Fibroblast of lung (primary cell): ENCODE measurements around the gene FGF2. TPM values are rescaled to one million over a fixed set of nuclear protein-coding genes. Genes with fewer than 3 reads are reported as not detected.

Experiments
- DNase-seq, 2 donors: peaks; one replicate each; pipeline versions ENCODE4 v3.0.0 to v3.0.0-alpha.2; 2010; ENCODE audit warnings: low read depth in 2 of 2
- H2AFZ ChIP-seq: 2 replicates; pipeline ENCODE4 v1.5.1; 2012; ENCODE audit warnings: low read length, control low read depth, inconsistent platforms
- H3K27ac ChIP-seq: 2 replicates; pipeline ENCODE4 v1.5.1; 2011; ENCODE audit warnings: low read length, control low read depth; ENCODE audit not compliant: insufficient read depth
- H3K27me3 ChIP-seq: 2 replicates; pipeline ENCODE4 v1.5.1; 2011; ENCODE audit warnings: mild to moderate bottlenecking, low read length; ENCODE audit not compliant: control insufficient read depth, insufficient read depth
- H3K36me3 ChIP-seq: 2 replicates; pipeline ENCODE4 v1.5.1; 2011; ENCODE audit warnings: low read length; ENCODE audit not compliant: control insufficient read depth, insufficient read depth
- H3K4me1 ChIP-seq: 2 replicates; pipeline ENCODE4 v1.5.1; 2011; ENCODE audit warnings: low read length; ENCODE audit not compliant: control insufficient read depth, insufficient read depth; ENCODE audit errors: extremely low read depth
- H3K4me2 ChIP-seq: 2 replicates; pipeline ENCODE4 v1.5.1; 2011; ENCODE audit warnings: low read length, control low read depth; ENCODE audit not compliant: insufficient read depth; ENCODE audit errors: extremely low read depth
- H3K4me3 ChIP-seq, 4 experiments: fragments of 200-600 bp in 1 of 4; sonication (generic) in 1 of 4; replicated peaks in 1 of 4; 2 replicates each; pipeline ENCODE4 v1.5.1; 2011 to 2016; ENCODE audit warnings: low read length in 4 of 4, low read depth in 3 of 4, mild to moderate bottlenecking in 3 of 4, control low read depth in 2 of 4, inconsistent platforms in 1 of 4, mixed read lengths in 1 of 4; ENCODE audit not compliant: insufficient read depth in 1 of 4; ENCODE audit errors: control extremely low read depth in 1 of 4
- H3K79me2 ChIP-seq: 2 replicates; pipeline ENCODE4 v1.5.1; 2012; ENCODE audit warnings: mild to moderate bottlenecking, low read length, inconsistent platforms; ENCODE audit not compliant: control insufficient read depth, insufficient read depth
- H3K9ac ChIP-seq: 2 replicates; pipeline ENCODE4 v1.5.1; 2011; ENCODE audit warnings: mild to moderate bottlenecking, low read length, control low read depth; ENCODE audit not compliant: insufficient read depth
- H3K9me3 ChIP-seq: 2 replicates; pipeline ENCODE4 v1.5.1; 2012; ENCODE audit warnings: low read depth, low read length; ENCODE audit not compliant: control insufficient read depth, insufficient read depth
- H4K20me1 ChIP-seq: 2 replicates; pipeline ENCODE4 v1.5.1; 2011; ENCODE audit warnings: low read length; ENCODE audit not compliant: control insufficient read depth, insufficient read depth; ENCODE audit errors: extremely low read depth
- CTCF ChIP-seq, 2 donors: IDR thresholded peaks in 1 of 2; conservative IDR thresholded peaks in 1 of 2; 1 replicate in 1 of 2; 2 replicates in 1 of 2; pipeline ENCODE4 v1.5.1; 2011 to 2012; ENCODE audit warnings: low read length in 2 of 2, control low read depth in 1 of 2, inconsistent platforms in 1 of 2, low read depth in 1 of 2, mild to moderate bottlenecking in 1 of 2
- EZH2 ChIP-seq: IDR thresholded peaks from 2 replicates; pipeline ENCODE4 v1.5.1; 2012; ENCODE audit warnings: low read length, control low read depth, mild to moderate bottlenecking; ENCODE audit errors: missing control alignments
- polyA plus RNA-seq, 2 donors: library from polyadenylated mRNA; depleted of rRNA in 1 of 2; stranded (reverse) in 1 of 2; unstranded in 1 of 2; fragments of >200 nt; gene quantifications; 2 replicates each; pipeline ENCODE4 v1.2.1, GENCODE V29; 2011 to 2012; ENCODE audit warnings: missing spikeins in 1 of 2
- total RNA-seq: library from RNA; depleted of rRNA; stranded (reverse); fragments of >200 nt; gene quantifications from 2 replicates; pipeline ENCODE4 v1.2.1, GENCODE V29; 2014

Gene FGF2
- total and polyA plus RNA-seq, 2 donors (not counting 1 experiment from before 2014, with no cell fraction given) = 38.5 to 98.3 TPM

- Histone ChIP-seq H3K9me3 (no peaks in the 10 kb centered on the region), H3K9ac (no peak overlapping the region), H3K36me3 (no peaks in the 10 kb centered on the region), H3K27ac (no peak overlapping the region), H3K27me3 (no peaks in the 10 kb centered on the region), H2AFZ (no peak overlapping the region), H3K4me3 (no peak overlapping the region), H4K20me1 (no peaks in the 10 kb centered on the region), H3K79me2 (peaks cover 91% of the 10 kb centered on the region), H3K4me2 (no peak overlapping the region), H3K4me1 (peaks cover 4% of the 10 kb centered on the region)
- no peak for DNase-seq
- TF ChIP-seq CTCF (conservative IDR thresholded peaks at IDR 0.05 in 1 of 2, IDR thresholded peaks at IDR 0.05 in 1 of 2; ENCODE audit: low read depth in 1 of 2, low read length in 2 of 2) (no peak), EZH2 (no peak)
Observed at GRCh38 chr4:122857160-122857559, 30.5 kb downstream of the FGF2 start.

- Histone ChIP-seq H3K79me2 (peaks cover 92% of the 10 kb centered on the region), H3K36me3 (no peaks in the 10 kb centered on the region), H3K4me1 (peaks cover 4% of the 10 kb centered on the region), H3K9me3 (no peaks in the 10 kb centered on the region), H4K20me1 (no peaks in the 10 kb centered on the region), H3K4me2 (no peak overlapping the region), H3K9ac (no peak overlapping the region), H2AFZ (no peak overlapping the region), H3K4me3 (no peak overlapping the region), H3K27ac (no peak overlapping the region), H3K27me3 (no peaks in the 10 kb centered on the region)
- no peak for DNase-seq
- TF ChIP-seq EZH2 = no peak
- TF ChIP-seq CTCF (conservative IDR thresholded peaks at IDR 0.05 in 1 of 2, IDR thresholded peaks at IDR 0.05 in 1 of 2; ENCODE audit: low read depth in 1 of 2, low read length in 2 of 2) = no peak
Observed at GRCh38 chr4:122858705-122859104, 32.1 kb downstream of the FGF2 start.

- H3K27me3 ChIP-seq = no peaks in the 10 kb centered on the region
- no peak for TF ChIP-seq CTCF (conservative IDR thresholded peaks at IDR 0.05 in 1 of 2, IDR thresholded peaks at IDR 0.05 in 1 of 2; ENCODE audit: low read depth in 1 of 2, low read length in 2 of 2)
- no peak for TF ChIP-seq EZH2
- no peak overlapping the region for H3K4me2 ChIP-seq
- no peaks in the 10 kb centered on the region for H4K20me1 ChIP-seq
- H3K4me3 ChIP-seq = no peak overlapping the region
- no peak for DNase-seq
- H3K9ac ChIP-seq = no peak overlapping the region
- H3K79me2 ChIP-seq = peaks cover 91% of the 10 kb centered on the region
- H3K27ac ChIP-seq = no peak overlapping the region
- H3K4me1 ChIP-seq = no peaks in the 10 kb centered on the region
- no peaks in the 10 kb centered on the region for H3K9me3 ChIP-seq
- H2AFZ ChIP-seq = no peak overlapping the region
- no peaks in the 10 kb centered on the region for H3K36me3 ChIP-seq
Observed at GRCh38 chr4:122861172-122861943, 34.7 kb downstream of the FGF2 start.
